22Rv1 (cell line): ENCODE measurements around the gene GOLGA3.
"Not testable (repeated sequence)": the region's sequence is repeated elsewhere in the genome, so short reads cannot be mapped to it uniquely, and the experiment has no call there.

ENCODE experiments used
- ZFX ChIP-seq: fragments of 450-650 bp; IDR thresholded peaks from 2 replicates; pipeline ENCODE4 v1.6.1; 2017; ENCODE audit warnings: antibody characterized with exemption, borderline replicate concordance
- TF ChIP-seq, protein P1 (sequence below): fragments of 450-650 bp; IDR thresholded peaks from 2 replicates; pipeline ENCODE4 v1.5.1; 2017; ENCODE audit warnings: mild to moderate bottlenecking

GRCh38 chr12:132857019-132857418, 28.4 kb upstream of the GOLGA3 start:
- TF ChIP-seq, protein P1, sequence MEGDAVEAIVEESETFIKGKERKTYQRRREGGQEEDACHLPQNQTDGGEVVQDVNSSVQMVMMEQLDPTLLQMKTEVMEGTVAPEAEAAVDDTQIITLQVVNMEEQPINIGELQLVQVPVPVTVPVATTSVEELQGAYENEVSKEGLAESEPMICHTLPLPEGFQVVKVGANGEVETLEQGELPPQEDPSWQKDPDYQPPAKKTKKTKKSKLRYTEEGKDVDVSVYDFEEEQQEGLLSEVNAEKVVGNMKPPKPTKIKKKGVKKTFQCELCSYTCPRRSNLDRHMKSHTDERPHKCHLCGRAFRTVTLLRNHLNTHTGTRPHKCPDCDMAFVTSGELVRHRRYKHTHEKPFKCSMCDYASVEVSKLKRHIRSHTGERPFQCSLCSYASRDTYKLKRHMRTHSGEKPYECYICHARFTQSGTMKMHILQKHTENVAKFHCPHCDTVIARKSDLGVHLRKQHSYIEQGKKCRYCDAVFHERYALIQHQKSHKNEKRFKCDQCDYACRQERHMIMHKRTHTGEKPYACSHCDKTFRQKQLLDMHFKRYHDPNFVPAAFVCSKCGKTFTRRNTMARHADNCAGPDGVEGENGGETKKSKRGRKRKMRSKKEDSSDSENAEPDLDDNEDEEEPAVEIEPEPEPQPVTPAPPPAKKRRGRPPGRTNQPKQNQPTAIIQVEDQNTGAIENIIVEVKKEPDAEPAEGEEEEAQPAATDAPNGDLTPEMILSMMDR: not testable (repeated sequence)
- TF ChIP-seq ZFX: not testable (repeated sequence)
